ENCODE results near the gene ASGR1.

Gene ASGR1, protein sequence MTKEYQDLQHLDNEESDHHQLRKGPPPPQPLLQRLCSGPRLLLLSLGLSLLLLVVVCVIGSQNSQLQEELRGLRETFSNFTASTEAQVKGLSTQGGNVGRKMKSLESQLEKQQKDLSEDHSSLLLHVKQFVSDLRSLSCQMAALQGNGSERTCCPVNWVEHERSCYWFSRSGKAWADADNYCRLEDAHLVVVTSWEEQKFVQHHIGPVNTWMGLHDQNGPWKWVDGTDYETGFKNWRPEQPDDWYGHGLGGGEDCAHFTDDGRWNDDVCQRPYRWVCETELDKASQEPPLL

DNA sequence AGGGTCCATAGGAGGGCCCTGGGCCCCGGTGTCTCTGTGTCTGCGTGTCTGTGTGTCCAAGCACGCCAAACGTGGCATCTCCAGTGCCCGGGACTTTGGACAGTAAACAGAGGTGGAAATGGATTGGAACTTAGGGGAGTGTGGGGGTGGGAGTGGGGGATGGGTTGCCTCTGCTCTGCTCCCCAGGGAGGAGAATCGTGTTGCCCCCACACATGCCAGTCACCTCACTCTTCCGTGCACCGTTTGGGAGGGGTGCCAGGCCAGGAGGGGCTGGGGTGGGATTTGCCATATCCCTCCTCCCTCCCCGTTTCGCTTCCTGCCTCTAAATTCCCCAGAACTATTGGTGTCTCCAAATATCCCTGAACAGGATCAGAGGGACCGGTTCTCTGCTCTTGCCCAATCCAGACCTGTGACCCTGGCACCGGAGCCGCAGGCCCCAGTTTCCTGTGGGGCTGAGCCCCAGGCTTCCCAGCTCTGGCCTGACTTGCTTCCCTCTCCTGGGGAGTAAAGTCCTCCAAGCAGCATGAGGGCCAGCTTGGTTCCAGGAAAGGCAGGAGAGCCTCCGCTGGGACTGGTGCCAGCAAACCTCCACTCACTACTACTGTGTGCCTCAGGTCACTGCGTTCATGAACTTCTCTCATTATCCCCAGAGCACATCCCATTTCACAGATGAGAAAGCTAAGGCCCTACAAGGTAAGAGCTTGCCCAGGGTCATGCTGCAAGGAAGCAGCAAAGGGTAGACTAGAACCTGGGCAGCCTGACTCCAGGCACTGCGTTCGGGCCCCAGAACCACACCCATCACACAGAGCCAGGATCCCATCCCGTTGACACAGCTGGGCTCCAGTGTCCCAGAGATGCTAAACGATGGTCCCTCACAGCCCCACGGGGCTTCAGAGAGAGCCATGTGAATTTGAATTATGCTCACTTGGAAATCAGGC, at the start of gene ASGR1:
Gene ASGR1 (minus strand): TSS at position 54 of the 938 bp plus-strand sequence. CDS start 807 bp downstream, outside the sequence.
- DNase-seq: no peak

DNA sequence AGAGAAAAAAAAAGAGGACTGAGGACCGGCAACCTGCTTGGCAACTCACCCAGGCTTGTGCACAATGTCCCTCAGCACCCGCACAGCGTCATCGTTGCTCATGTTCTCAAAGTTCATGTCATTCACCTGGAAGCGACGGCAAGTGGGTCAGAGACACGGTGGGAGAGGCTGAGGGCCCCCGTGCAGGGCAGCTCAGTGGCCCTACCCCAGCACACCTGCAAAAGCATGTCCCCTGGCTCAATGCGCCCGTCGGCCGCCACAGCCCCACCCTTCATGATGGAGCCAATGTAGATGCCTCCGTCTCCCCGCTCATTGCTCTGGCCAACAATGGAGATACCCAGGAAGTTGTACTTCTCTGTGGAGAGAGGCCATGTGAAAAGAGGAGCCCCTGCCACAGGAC, 49.8 kb upstream of the ASGR1 start:
- no peak for DNase-seq

DNA sequence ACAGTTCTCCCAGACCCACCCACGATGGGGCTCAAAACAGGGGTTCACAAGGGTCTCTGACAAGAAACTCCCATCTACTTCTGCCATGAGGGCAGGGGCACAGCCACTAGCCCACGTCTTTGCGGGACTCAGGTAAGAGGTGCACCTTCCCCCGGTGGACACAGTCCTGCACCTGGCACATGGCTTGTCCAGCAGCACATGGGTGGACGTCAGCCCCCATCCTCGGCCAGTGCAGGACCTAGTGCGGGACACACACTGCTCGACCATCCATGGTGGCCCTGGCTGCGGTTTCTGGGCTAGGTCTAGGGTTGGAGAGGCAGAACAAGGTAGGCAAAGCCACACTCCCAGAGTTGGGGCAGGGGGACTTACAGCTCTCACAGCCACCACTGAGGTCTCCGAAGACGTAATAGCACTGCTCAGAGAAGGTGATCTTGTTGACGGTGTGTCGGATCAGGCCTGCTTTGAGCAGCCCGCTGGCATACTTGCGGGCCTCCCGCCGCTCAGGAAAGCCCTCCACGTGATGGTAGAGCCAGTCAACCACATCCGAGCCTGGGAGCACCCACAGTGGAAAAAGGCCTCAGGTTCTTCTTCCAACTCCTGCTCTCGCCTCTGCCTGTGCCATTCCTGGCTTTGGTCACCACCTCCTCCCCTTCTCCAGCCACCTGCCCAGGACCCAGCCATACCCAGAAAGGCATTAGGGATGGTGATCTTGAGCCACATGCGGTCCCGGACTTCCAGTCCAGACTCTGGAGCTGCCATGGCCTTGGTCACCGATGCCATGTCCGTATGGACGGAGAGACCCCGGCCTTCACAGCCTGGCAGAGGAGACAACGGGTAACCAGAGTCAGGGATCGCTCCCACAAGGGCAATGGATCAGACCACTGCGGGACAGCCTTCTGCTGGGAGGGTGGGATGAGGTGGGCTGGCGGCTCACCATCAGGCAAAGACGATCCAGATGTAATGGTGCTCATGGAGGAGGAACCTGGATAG, 47.8 kb upstream of the ASGR1 start:
- no peak for DNase-seq

DNA sequence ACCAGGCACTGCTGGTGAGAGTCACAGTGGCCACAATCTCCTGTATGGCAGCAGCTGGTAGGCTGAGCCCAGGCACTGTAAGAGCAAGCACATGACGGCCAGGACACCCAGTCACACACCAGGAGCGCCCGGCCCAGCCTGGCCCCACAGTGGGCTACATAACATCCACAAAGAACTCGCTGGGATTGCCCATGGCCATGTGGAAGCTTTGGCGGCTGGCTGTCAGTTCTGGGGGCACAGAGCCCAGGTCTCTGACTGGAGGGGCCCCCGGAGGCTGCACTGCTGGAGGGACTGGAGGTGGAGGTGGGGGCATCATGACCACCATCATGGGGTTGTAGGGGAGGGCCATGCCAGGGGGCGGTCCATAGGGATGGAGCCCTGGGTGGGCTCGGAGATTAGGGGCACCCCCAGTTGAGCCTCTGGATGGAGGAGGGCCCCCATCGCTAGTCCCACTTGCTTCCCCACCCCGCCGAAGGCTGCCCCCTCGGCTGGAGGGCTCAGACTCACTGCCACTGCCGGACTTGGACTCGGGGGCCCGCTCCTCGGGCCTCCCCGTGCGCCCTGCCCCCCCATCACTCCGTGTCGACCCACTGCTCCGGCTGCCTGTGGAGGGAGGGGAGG, 46.7 kb upstream of the ASGR1 start:
- DNase-seq: no peak

DNA sequence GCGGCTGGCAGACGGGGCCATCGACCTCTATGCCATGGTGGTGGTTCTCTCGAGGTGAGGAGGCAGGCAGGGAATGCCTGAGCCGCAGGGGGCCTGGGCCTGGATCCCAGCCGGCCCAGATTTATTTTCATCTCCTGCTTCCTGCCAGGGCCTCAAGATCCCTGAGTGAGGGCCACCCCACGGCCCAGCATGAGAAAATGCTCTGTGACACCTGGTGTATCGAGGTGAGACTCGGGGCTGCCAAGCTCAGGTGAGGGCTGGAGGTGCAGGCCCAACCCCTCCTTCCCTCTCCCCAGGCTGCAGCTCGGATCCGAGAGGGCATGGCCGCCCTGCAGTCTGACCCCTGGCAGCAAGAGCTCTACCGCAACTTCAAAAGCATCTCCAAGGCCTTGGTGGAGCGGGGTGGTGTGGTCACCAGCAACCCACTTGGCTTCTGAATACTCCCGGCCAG, 45.5 kb upstream of the ASGR1 start:
- DNase-seq: no peak

DNA sequence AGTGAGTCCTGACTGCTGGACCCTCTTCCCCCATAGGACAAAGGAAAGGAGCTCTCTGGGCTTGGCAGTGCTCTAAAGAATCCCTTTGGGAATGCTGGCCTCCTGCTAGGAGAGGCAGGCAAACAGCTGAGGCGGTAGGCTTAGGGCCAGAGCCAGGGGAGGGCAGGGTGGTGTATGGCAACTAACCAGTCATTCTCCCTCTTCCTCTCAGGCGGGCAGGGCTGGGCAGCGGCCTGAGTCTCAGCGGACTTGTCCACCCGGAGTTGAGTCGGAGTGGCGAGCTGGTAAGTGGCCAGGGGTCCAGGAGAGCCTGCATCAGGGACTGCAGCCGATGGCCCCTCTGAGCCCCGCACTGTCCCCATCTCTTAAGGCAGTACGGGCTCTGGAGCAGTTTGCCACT, 44.9 kb upstream of the ASGR1 start:
- no peak for DNase-seq

DNA sequence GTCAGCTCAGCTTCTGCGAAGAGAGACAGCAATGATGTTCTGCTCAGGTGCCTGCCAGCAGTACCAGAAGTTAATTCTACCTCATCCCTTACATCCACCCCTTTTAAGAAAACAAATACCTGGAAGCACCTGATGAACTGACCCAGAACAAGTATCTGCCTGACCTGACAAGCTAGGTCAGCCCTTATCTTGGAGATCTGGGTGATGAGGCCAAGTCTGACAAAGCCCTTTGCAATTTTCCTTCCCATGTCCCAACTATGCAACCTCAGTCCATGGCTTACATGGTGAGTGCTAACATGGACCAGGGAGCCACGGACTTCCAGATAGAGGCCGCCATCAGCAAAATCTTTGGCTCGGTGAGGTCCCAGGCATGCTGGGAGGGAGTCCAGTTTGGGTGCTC, 44.2 kb upstream of the ASGR1 start:
- no peak for DNase-seq

DNA sequence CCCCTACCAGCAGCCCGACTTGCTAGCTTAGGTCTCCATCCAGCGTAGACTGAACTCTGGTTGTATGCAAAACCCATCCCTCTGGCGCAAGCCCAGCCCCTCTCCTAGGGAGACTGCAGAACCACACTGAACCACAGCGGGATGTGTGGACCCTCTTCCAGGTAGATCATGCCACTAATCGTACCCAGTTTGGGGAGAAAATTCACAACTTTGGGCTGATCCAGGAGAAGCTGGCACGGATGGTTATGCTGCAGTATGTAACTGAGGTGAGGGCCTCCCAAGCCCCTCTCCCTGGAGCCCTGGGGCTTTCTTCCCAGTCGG, 43.8 kb upstream of the ASGR1 start:
- DNase-seq: no peak

DNA sequence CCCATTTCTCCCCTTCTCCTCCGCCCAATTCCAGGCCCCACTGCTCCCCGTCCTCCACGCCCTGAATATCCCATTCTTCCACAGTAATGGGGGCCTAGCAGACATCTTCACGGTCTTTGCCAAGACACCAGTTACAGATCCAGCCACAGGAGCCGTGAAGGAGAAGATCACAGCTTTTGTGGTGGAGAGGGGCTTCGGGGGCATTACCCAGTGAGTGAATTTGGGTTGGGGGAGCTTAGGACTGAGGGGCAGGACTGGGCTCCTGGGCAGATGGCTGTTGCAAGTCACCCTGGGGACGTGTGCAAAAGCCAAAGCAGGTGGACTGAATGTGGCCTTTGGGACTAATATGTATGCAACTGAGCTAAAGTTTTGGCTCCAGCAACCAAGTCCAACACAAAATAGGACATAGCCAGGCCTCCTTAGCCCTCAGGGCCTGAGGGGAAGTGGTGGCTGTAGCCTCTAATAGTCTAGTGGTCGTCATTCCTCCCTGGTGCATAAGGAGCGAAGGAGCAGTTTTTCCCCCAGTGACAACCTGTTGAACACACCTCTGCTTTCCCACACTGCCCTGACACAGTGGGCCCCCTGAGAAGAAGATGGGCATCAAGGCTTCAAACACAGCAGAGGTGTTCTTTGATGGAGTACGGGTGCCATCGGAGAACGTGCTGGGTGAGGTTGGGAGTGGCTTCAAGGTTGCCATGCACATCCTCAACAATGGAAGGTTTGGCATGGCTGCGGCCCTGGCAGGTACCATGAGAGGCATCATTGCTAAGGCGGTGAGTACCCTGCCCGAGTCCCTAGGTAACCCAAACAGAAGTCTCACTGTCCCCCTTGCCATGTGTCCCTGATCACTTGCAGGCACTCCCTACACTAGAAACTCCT, 43.2 kb upstream of the ASGR1 start:
- DNase-seq: no peak

DNA sequence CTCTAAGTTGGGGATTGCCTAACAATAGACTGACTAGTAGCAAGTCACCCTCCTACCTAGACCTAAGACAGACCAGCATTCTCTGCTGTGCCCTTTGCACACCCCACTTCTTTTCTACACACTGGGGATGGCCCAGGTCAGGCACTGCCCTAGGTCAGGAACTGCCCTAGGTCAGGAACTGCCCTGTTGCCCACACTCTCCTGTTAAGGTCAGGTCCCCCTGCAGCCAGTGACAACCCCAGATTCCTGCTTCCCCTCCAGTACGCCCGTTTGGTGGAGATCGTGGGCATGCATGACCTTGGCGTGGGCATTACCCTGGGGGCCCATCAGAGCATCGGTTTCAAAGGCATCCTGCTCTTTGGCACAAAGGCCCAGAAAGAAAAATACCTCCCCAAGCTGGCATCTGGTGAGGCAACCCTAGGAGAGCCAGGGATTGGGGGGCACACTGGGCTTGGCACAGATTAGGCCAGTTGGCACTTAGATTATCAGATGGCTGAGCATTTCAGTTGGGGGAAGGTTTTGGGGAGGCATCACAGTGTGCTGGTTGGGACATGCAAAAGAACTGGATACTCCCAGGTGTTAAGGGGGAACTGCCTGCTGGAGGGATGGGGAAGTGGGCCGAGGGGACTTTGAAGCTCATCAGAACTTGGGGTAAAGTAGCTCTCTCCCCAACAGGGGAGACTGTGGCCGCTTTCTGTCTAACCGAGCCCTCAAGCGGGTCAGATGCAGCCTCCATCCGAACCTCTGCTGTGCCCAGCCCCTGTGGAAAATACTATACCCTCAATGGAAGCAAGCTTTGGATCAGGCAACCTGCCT, 42.3 kb upstream of the ASGR1 start:
- no peak for DNase-seq

DNA sequence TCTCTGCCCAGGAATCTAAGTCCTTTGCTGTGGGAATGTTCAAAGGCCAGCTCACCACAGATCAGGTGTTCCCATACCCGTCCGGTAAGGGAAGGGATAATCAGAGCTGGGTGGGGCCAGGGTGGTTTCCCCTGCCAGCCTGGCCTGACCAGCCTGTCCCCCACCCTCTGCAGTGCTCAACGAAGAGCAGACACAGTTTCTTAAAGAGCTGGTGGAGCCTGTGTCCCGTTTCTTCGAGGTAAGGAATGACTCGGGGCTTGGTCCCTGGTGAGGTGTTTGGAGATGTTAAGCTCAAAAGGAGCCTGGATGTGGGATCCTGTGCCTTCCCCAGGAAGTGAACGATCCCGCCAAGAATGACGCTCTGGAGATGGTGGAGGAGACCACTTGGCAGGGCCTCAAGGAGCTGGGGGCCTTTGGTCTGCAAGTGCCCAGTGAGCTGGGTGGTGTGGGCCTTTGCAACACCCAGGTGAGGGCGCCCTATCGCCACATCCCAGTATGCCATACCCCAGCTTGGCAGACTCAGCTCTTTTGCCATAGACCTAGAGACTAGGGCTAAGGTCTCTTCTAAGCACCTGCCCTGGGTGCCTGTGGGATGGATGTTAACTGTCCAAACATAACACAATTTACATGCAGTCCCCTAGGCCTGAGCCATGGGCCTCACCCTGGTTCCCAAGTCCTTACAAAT, 41.6 kb upstream of the ASGR1 start:
- DNase-seq: peak; percentile 47

DNA sequence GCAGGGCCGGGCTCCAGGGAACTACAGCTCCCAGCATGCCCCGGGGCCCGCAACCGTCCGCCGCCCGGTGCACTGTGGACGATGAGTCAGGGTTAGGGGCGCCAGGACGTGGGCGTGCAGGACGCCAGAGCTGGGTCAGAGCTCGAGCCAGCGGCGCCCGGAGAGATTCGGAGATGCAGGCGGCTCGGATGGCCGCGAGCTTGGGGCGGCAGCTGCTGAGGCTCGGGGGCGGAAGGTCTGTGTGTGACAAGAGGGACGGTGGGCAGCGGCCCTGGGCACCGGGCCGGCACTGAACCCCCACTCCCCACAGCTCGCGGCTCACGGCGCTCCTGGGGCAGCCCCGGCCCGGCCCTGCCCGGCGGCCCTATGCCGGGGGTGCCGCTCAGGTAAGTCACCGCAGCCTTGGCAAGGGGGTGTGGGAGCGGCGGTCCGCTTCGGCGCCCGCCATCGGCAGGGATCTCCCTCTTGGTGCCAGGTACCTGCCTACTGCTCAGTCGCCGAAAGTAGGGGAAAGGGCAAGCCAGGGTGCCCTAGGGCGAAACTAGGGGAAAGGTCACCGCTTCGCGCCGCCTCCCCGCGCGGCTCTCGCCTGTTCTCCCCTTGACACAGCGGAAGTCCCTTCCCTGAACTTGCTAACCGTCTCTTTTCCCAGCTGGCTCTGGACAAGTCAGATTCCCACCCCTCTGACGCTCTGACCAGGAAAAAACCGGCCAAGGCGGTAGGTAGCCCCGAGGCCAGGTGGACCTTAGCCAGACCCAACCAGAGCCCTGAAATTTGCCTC, 40.8 kb upstream of the ASGR1 start, which contains the start of the genes ACADVL and DLG4:
Gene ACADVL (plus strand): TSS at position 127 of the 781 bp plus-strand sequence. CDS start 47 bp downstream, at position 174.
Gene DLG4 (minus strand): TSS at position 25 of the 781 bp plus-strand sequence.
- DNase-seq: peak; percentile 78

DNA sequence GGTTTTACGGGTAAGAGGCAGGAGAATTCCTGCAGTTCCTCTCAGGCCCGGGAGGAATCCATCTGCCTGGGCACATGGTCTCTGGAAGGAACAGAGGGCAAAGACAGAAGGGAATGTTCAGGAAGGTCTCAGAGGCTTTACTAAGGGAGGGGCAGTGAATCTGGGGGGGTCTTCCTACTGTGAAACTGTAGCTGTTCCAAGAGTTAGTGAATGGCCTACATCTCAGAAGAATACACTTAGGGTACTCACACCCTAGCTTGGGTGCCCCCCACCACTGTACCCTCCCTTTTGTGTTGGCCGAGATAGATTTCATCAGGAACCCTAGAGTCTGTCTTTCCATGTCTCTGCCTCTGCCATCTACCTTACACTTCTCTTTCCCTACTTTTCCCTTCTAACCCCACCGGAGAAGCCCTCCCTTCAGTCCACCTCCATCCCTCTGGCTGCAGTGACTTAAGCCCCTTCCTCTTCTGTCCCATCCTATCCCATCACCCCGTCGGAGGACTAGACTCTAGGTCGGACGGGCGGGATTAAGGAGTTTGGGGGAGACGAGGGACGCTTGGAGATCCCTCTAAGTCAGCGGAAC, 40.1 kb upstream of the ASGR1 start:
- no peak for DNase-seq

DNA sequence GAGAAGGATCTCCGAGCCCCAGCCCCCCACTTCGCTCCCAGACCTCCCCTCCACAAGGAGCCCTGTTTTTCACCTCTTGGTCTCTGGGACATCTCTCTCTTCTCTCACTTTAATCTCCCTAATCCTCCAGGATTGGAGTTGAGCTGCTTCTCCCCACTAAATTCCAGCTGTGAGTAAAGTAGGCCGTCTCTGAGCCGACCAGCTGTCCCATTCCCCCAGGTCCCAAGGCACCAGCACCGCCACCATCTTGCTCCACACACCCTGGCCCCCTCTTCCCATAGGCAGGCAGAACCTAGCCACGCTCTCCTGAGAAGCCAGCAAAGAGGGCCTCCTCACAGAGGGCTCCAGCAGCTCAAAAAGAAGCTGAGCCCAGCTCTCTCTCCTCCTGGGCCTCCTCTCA, 39.6 kb upstream of the ASGR1 start:
- DNase-seq: no peak

DNA sequence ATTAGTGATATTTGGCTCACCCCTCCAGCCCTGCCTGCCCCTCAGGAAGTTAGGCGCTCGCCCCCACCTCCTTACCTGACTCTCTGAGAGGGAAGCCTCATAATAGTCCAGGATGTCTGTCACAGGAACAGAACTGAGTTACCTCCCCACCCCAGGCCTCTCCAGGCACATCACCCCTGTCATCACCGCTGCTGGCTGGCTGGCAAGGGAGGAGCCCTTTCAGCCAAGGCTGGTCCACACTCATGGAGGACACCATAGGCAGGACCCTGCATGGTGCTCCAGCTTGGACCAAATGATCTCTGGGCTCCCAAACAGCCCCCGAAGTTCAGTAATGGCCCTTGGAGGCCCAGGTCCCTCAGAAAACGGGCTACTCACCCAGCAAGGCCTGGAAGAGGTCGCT, 39.0 kb upstream of the ASGR1 start:
- DNase-seq: no peak

DNA sequence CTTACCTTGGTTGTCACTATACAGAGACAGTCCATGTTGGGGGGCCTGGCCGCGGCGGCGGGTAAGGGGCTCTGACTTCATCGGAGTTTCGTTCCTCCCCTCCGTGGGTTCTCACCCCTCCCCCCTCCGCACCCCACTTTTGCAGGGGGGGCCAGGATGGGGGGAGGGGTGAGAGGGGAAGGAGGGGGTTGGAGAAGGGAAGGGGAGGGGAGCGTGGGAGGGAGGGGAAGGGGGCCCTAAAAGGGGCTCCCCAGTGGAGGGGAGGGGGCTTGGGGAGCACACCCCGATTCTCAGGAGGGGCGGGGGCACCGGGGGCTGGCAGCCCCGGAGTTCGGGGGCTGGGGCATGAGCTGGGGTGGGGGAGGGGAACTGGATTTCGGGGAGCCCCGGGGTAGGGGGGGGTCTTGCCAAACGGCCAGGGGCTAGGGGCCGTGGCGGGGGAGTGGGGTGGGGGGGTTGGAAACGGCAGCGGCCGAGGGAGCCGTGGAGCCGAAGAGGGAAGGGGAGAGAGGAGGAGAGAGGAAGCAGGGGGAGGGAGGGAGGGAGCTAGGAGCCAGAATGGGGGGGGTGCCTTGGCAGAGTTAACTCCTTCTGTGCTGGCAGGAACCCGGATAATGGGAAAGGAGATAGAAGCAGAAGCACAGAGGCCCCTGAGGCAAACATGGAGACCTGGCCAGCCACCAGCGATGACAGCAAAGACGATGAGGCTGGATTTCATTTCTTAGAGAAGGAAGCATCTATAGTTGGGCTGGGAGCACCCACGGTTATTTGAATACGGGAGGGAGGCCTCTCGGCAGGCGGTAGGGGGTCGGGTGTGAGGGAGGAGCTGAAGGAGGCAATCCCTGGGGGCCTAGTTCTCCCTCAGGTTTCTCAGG, 38.2 kb upstream of the ASGR1 start:
- DNase-seq: no peak
